GM12891 (cell line): Measurements from ENCODE around the gene ZC2HC1B.

Experiments
- POLR2A ChIP-seq: IDR thresholded peaks from 2 replicates; pipeline ENCODE4 v1.6.1; 2011; ENCODE audit warnings: low read depth, low read length, control low read depth
- TAF1 ChIP-seq: IDR thresholded peaks from 2 replicates; pipeline ENCODE4 v1.6.1; 2011; ENCODE audit warnings: low read depth, low read length, control low read depth

GRCh38 chr6:143934331-143934730 lies 70.1 kb downstream of the ZC2HC1B start:
- TF ChIP-seq POLR2A (no peak), TAF1 (no peak)
